Endothelial cell of umbilical vein (primary cell): ENCODE results near the gene ZFP90.

ENCODE experiments used
- CTCF ChIP-seq, 2 donors: IDR thresholded peaks; 1 replicate in 1 of 2; 2 replicates in 1 of 2; pipeline ENCODE4 v1.5.1; 2011; ENCODE audit warnings: low read length in 2 of 2, mild to moderate bottlenecking in 2 of 2, moderate library complexity in 2 of 2, control low read depth in 1 of 2, inconsistent platforms in 1 of 2, low read depth in 1 of 2; ENCODE audit not compliant: insufficient read depth in 1 of 2; ENCODE audit errors: extremely low read depth in 1 of 2
- EZH2 ChIP-seq: IDR thresholded peaks from 2 replicates; pipeline ENCODE4 v1.6.1; 2012; ENCODE audit warnings: borderline replicate concordance, low read depth, mild to moderate bottlenecking, moderate library complexity, low read length, inconsistent platforms; ENCODE audit not compliant: severe bottlenecking
- FOS ChIP-seq: IDR thresholded peaks from 2 replicates; pipeline ENCODE4 v1.6.1; 2011; ENCODE audit warnings: mild to moderate bottlenecking, low read length, moderate library complexity, borderline replicate concordance; ENCODE audit not compliant: insufficient read depth
- GATA2 ChIP-seq: IDR thresholded peaks from 2 replicates; pipeline ENCODE4 v1.7.0; 2011; ENCODE audit warnings: low read depth, mild to moderate bottlenecking, moderate library complexity, mixed read lengths, low read length; ENCODE audit not compliant: insufficient read length, insufficient read depth
- JUN ChIP-seq: IDR thresholded peaks from 2 replicates; pipeline ENCODE4 v1.6.1; 2011; ENCODE audit warnings: borderline replicate concordance, low read depth; ENCODE audit not compliant: insufficient read length, insufficient read depth
- MAX ChIP-seq: IDR thresholded peaks from 2 replicates; pipeline ENCODE4 v1.6.1; 2011; ENCODE audit not compliant: insufficient read depth, insufficient read length
- MYC ChIP-seq: IDR thresholded peaks from one replicate; pipeline ENCODE4 v1.6.1; 2011; ENCODE audit warnings: mild to moderate bottlenecking, low read depth, low read length
- POLR2A ChIP-seq: IDR thresholded peaks from 2 replicates; pipeline ENCODE4 v1.6.1; 2012; ENCODE audit warnings: low read depth, mild to moderate bottlenecking, control low read depth, low read length
- POLR2AphosphoS5 ChIP-seq: IDR thresholded peaks from 2 replicates; pipeline ENCODE4 v1.6.1; 2012; ENCODE audit warnings: low read depth, mild to moderate bottlenecking, control low read depth, low read length, moderate library complexity; ENCODE audit not compliant: insufficient read depth

- TF ChIP-seq CTCF (IDR thresholded peaks at IDR 0.05; ENCODE audit: extremely low read depth in 1 of 2, insufficient read depth in 1 of 2, low read depth in 1 of 2, low read length in 2 of 2) (peak; percentile 58 to 79), MYC (no peak), POLR2A (no peak), JUN (no peak), POLR2AphosphoS5 (no peak), EZH2 (no peak), MAX (no peak), FOS (no peak), GATA2 (no peak)
Observed at GRCh38 chr16:68590201-68590994, 51.3 kb downstream of the ZFP90 start.
